Calu3 (cell line): Measurements from ENCODE around the gene SERPINE2. TPM values are rescaled to one million over a fixed set of nuclear protein-coding genes. Genes with fewer than 3 reads are reported as not detected.
A peak's percentile ranks its signal among the peaks of the same experiment; 100 is the strongest.

Source experiments
- BruUV-seq: library from RNA; stranded (reverse); fragments of 400-500 nt; replicated peaks from 2 replicates; lab custom pipeline; 2021; lab: Mats Ljungman, UMichigan
- CTCF ChIA-PET: fragments of 300-600 bp; sonication (Branson Sonifier 250); formaldehyde crosslinking; loops from one replicate; lab custom pipeline; 2022; ENCODE audit warnings: antibody characterized with exemption; lab: Charles Lee
- DNase-seq: peaks from one replicate; pipeline ENCODE4 v3.0.0; 2022
- H3K27ac Mint-ChIP-seq: one replicate; pipeline ENCODE4 v1.8.0; 2022; ENCODE audit warnings: mixed read lengths; ENCODE audit not compliant: unreplicated experiment
- H3K27me3 Mint-ChIP-seq: one replicate; pipeline ENCODE4 v1.8.0; 2022; ENCODE audit warnings: mixed read lengths; ENCODE audit not compliant: unreplicated experiment
- H3K36me3 Mint-ChIP-seq: one replicate; pipeline ENCODE4 v1.8.0; 2022; ENCODE audit warnings: mild to moderate bottlenecking, moderate library complexity, mixed read lengths; ENCODE audit not compliant: insufficient read depth, unreplicated experiment
- H3K4me1 Mint-ChIP-seq: one replicate; pipeline ENCODE4 v1.8.0; 2022; ENCODE audit warnings: mild to moderate bottlenecking, low read depth, mixed read lengths; ENCODE audit not compliant: unreplicated experiment
- H3K4me3 Mint-ChIP-seq: one replicate; pipeline ENCODE4 v1.8.0; 2022; ENCODE audit warnings: mild to moderate bottlenecking, low read depth, moderate library complexity, mixed read lengths; ENCODE audit not compliant: unreplicated experiment
- H3K9me3 Mint-ChIP-seq: one replicate; pipeline ENCODE4 v1.8.0; 2022; ENCODE audit warnings: low read depth, mixed read lengths; ENCODE audit not compliant: unreplicated experiment
- CTCF ChIP-seq: fragments of 200-600 bp; IDR thresholded peaks from one replicate; pipeline ENCODE4 v1.8.0; 2022; ENCODE audit warnings: antibody characterized with exemption; ENCODE audit not compliant: unreplicated experiment
- intact Hi-C: fragments of 100-400 bp; cut with micrococcal nuclease; formaldehyde crosslinking; loops from one replicate; pipeline ENCODE4 v1.10.0; 2022; ENCODE audit not compliant: unreplicated experiment
- total RNA-seq: library from RNA; stranded (reverse); gene quantifications from 2 replicates; pipeline ENCODE4 v1.2.3, GENCODE V29; 2022

SERPINE2 gene
- total RNA-seq, 1 experiment from 2014 or later, result 39.7 TPM

GRCh38 chr2:223944703-223945531 lies 94.2 kb downstream of the SERPINE2 start, which contains the start of gene WDFY1:
TSS of gene WDFY1 (minus strand) at chr2:223945335. CDS start at chr2:223945284, 51 bp downstream.
- Mint-ChIP-seq H3K9me3 (no peaks in the 10 kb centered on the region), H3K27me3 (no peaks in the 10 kb centered on the region), H3K4me3 (peak within 1 kb of the TSS; percentile 99), H3K36me3 (peaks cover 26% of the 10 kb centered on the region), H3K4me1 (peaks cover 23% of the 10 kb centered on the region), H3K27ac (peak within 1 kb of the TSS; percentile 24)
- DNase-seq, result peak; percentile 90
- BruUV-seq, result no TSS peak
- CTCF ChIA-PET, result interaction anchor here (0.6 kb wide), 1 partner anchor 52 kb away, joined by 3 read pairs; no protein-coding TSS in a partner anchor
- intact Hi-C loops, result no loop called here
- TF ChIP-seq CTCF, result no peak

GRCh38 chr2:223944166-223944702 lies 94.9 kb downstream of the SERPINE2 start:
- TF ChIP-seq CTCF, result no peak
- peak overlapping the region; percentile 24 for H3K27ac Mint-ChIP-seq
- peaks cover 23% of the 10 kb centered on the region for H3K4me1 Mint-ChIP-seq
- intact Hi-C loops, result no loop called here
- peak overlapping the region; percentile 99 for H3K4me3 Mint-ChIP-seq
- H3K36me3 Mint-ChIP-seq, result peaks cover 26% of the 10 kb centered on the region
- H3K27me3 Mint-ChIP-seq, result no peaks in the 10 kb centered on the region
- H3K9me3 Mint-ChIP-seq, result peaks cover 3% of the 10 kb centered on the region
- BruUV-seq, result no TSS peak
- DNase-seq, result peak; percentile 55
- CTCF ChIA-PET, result interaction anchor here (1.2 kb wide), 1 partner anchor 83 kb away, joined by 3 read pairs; no protein-coding TSS in a partner anchor

- H3K27ac Mint-ChIP-seq, result peak overlapping the region; percentile 24
- BruUV-seq, result TSS peak; percentile 59
- H3K4me1 Mint-ChIP-seq, result peaks cover 23% of the 10 kb centered on the region
- H3K27me3 Mint-ChIP-seq, result no peaks in the 10 kb centered on the region
- peaks cover 26% of the 10 kb centered on the region for H3K36me3 Mint-ChIP-seq
- H3K9me3 Mint-ChIP-seq, result peaks cover 3% of the 10 kb centered on the region
- CTCF ChIA-PET, result interaction anchor here (1.2 kb wide), 1 partner anchor 83 kb away, joined by 3 read pairs; no protein-coding TSS in a partner anchor
- TF ChIP-seq CTCF, result no peak
- intact Hi-C loops, result no loop called here
- DNase-seq, result peak; percentile 26
- peak overlapping the region; percentile 99 for H3K4me3 Mint-ChIP-seq
Observed at GRCh38 chr2:223943561-223944008, 95.5 kb downstream of the SERPINE2 start.

GRCh38 chr2:223943135-223943534 lies 96.0 kb downstream of the SERPINE2 start:
- H3K36me3 Mint-ChIP-seq, result peaks cover 26% of the 10 kb centered on the region
- no TSS peak for BruUV-seq
- H3K27me3 Mint-ChIP-seq, result no peaks in the 10 kb centered on the region
- intact Hi-C loops, result no loop called here
- H3K4me3 Mint-ChIP-seq, result peak overlapping the region; percentile 99
- peak overlapping the region; percentile 24 for H3K27ac Mint-ChIP-seq
- no peak for TF ChIP-seq CTCF
- H3K4me1 Mint-ChIP-seq, result peaks cover 23% of the 10 kb centered on the region
- no peak for DNase-seq
- CTCF ChIA-PET, result interaction anchor here (1.2 kb wide), 1 partner anchor 82 kb away, joined by 3 read pairs; no protein-coding TSS in a partner anchor
- peaks cover 3% of the 10 kb centered on the region for H3K9me3 Mint-ChIP-seq
